NCI-H2196 (cell line): Measurements from ENCODE around the gene CTRB2.
"Not testable (repeated sequence)": the region's sequence is repeated elsewhere in the genome, so short reads cannot be mapped to it uniquely, and the experiment has no call there.

ENCODE experiments used
- DNase-seq: peaks from one replicate; lab custom pipeline; 2025; ENCODE audit not compliant: unreplicated experiment; lab: John Stamatoyannopoulos, UW

The CTRB2 gene

DNA sequence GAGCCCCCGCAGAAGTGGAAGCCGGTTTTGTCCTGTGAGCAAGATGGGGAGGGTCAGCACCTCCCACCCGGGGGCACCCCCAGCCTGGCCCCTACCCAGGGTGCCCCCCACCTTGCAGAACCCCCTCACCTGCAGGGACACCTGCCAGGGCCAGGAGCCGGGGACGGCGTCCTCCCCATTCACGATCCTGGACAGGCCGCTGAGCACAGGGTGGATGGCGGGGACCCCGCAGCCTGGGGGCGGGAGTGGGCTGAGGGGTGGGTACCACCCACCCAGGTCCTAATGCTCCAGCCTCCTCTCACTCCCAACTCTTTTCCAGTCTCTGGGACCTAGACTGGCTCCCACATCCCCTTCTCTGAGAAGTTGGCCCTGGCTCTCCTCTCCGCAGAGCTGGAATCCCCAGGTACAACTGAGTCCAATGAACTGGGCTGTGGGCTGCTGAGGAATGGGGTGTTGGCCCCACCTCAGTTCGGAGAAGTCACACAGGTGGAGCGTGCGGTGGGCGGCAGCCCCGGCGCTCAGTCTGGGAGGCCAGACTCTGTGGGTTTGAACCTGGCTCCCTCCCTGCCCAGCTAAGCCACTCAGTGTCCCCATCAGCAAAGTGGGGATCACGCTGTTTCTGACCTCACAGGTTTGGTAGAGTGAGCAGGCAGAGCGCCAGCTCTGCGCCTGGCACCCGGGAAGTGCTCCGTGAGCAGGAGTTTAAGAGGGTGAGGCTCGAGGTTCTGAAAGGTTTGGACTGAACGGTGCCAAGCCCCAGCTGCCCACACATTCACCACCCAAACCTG lies 806 bp downstream of the CTRB2 start:
- not testable (repeated sequence) for DNase-seq

- not testable (repeated sequence) for DNase-seq
Measured at GRCh38 chr16:75205438-75205837, 1.5 kb downstream of the CTRB2 start.

GRCh38 chr16:75204905-75205304 lies 2.1 kb downstream of the CTRB2 start:
- not testable (repeated sequence) for DNase-seq

DNA sequence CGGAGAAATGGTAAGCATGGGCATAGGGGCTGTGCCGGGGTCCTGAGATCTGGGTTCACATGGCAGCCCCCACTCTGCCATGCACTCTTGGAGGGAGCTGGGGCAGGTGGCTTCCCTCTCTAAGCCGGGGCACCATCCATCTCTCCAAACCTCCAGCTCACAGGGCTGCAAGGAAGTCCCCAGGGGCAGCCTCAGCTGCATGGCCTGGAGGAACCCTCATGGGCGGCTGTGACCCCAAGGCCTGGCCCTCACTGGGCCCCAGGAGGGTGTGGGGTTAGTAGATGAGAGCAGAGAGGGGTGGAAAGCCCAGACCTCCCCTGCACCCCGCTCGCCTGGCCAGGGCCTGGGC lies 2.6 kb downstream of the CTRB2 start:
- DNase-seq, result no peak

- DNase-seq, result no peak
Measured at GRCh38 chr16:75203667-75204409, 3.1 kb downstream of the CTRB2 start.

DNA sequence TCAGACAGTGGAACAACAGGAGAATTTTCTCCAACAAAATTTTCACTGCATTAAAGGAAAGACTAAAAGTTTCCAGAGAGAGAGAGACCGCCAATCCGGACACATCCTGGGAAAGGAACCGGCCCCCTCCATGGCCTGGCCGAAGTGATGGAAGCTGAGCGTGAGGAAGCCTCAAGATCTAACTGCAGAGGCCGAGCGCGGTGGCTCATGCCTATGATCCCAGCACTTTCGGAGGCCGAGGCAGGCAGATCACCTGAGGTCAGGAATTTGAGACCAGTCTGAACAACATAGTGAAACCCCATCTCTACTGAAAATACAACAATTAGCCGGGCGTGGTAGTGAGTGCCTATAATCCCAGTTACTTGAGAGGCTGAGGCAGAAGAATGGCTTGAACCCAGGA lies 3.9 kb downstream of the CTRB2 start:
- DNase-seq, result no peak

GRCh38 chr16:75202069-75202590 lies 4.8 kb downstream of the CTRB2 start:
- DNase-seq, result no peak

DNA sequence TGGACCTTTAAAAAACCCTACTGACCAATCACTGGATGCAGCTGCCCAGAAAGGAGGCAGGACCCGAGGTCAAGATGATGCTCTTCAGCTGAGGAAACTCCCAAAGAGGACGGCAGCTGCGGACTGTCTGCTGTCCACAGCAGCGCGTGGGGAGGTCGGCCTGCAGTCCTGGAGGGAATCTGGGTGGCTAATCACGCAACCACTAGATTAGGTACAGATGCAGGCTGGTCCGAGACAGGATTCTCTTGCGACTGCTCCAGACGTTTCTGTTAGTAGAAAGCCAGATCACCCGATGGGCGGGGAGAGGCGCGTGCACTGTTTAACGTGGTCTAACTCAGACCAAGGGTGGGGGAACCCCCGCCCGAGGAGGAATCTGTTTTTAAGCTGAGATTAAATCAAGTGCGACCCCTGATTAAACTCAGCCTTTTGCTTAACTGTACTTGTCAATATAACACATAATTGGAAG lies 8.8 kb downstream of the CTRB2 start:
- no peak for DNase-seq

GRCh38 chr16:75197522-75198134 lies 9.3 kb downstream of the CTRB2 start:
- DNase-seq, result no peak

DNA sequence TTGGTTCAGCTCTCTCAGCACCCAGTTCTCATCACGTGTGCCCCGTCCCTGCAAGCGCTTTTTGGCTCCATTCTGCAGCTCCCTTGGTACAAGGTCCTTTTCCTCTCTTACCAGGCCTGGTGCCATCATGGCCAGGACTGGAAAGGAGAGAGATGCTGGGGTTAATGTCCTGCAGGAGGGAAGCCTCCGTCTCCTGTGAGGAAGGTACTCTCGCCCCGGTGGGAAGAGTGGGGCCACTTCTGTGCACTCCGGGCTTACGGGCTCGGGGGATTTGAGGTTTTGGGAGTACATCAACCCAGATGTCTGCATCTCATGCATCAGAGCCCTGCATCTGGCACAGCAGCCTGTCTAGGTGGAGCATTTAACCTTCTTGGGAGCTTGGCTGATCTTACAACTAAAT lies 10.1 kb downstream of the CTRB2 start:
- no peak for DNase-seq

GRCh38 chr16:75195811-75196790 lies 10.9 kb downstream of the CTRB2 start:
- DNase-seq, result no peak

- DNase-seq, result no peak
Measured at GRCh38 chr16:75193730-75194444, 13.1 kb downstream of the CTRB2 start.

DNA sequence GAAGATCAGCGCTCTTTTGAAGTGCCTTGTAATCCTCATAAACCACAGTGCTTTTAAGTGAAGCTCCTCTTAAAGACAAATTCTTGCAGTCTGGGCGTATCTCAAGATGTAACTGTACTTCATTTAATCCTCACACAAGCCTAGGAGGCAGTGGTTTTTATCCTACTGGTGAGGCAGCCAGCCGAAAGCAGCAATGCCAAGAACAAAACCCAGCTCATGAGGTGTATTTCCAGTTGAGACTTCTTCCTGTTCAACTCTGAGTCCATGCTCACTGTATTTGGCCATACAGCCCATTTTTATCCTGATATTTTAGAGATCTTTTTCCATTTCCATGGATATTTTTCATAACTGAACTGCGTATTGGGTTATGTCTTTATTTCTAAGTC lies 13.7 kb downstream of the CTRB2 start:
- DNase-seq, result no peak

DNA sequence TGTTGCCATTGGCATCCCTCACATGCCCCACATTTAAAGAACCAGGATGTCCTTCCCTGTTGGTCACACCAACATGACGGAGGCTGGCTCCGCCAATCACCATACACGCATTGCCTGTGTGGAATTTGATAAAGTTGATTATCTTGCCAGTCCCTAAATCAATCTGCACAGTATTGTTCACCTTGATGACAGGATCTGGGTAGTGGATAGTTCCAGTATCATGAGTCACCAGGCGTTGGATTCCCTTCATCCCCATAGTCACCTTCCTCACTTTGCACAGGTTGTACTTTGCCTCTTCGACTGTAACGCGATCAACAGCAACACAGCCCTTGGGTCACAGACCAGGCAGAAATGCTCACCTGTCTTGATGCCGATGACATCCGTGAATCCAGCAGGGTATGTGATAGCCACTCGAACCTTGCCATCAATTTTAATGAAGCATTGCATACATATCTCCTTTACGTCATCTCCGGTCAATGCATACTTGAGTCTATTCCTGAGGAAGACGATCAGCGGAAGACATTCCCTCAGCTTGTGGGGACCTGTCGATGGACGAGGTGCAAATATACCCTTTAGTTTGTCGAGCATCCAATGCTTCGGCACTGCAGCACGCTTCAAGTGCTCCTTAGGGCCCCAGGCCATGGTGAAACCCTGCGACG lies 14.2 kb downstream of the CTRB2 start:
- no peak for DNase-seq

DNA sequence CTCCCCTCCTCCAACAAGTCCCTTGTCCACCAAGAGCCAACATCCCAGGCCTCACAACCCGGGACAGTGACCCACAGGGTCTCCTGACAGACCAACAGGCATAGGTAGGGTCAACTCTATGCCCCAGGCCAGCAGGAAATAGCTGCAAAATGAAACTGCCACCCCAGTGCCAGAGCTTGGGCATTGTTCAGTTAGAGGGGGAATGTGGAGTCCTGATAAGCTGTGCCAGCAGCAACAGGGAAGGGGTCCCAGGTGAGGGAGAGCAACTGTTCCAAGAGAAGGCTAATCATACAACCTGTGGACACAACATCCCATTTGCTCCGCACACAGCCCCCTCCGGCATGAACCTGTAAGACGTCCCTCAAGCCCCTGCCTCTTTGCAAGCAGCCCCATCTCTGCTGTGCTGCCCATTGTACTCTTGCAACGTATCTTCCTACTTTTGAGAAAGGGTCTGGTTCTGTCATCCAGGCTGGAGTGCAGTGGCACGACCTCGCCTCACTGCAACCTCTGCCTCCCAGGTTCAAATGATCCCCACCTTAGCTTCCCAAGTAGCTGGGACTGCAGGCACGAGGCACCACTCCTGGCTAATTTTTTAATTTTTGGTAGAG lies 17.2 kb downstream of the CTRB2 start:
- no peak for DNase-seq

- no peak for DNase-seq
Measured at GRCh38 chr16:75188832-75189477, 18.0 kb downstream of the CTRB2 start.

DNA sequence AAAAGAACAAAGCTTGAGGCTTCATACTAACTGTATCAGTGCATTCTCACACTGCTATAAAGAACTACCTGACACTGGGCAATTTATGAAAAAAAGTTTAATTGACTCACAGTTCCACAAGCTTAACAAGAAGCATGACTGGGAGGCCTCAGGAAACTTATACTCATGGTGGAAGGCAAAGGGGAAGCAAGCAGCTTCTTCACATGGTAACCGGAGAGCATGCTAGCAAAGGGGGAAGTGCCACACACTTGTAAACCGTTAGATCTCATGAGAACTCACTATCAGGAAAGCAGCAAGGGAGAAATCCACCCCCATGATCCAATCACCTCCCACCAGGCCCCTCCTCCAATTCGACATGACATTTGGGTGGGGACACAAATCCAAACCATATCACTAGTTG lies 25.3 kb downstream of the CTRB2 start:
- no peak for DNase-seq

GRCh38 chr16:75179208-75179607 lies 27.8 kb downstream of the CTRB2 start:
- no peak for DNase-seq

DNA sequence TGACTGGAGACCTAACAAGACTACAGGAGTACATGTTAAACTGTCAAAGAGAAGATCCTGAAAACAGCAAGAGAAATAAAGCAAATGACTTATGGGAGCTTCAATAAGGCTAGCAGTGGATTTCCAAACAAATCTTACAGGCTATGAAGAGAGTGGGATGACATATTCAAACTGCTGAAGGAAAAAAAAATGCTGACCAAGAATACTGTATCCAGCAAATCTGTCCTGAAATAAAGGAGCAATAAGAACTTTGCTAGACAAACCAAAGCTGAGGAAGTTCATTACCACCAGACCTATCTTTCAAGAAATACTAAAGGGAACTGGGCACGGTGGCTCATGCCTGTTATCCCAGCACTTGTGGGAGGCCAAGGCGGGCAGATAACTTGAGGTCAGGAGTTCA lies 30.0 kb downstream of the CTRB2 start:
- no peak for DNase-seq
